Measurements from ENCODE around the gene TMX2. TPM values are rescaled to one million over a fixed set of nuclear protein-coding genes. Genes with fewer than 3 reads are reported as not detected.

Gene TMX2
- polyA plus RNA-seq, 10 donors: 45.4 to 63.9 (median 55.3) TPM

- peak in 2 of 3 donors; percentile 49 to 77 for DNase-seq
These were observed 50.0 kb downstream of the TMX2 start for GRCh38 chr11:57762235-57762861.

GRCh38 chr11:57763568-57763967, 51.2 kb downstream of the TMX2 start:
- peak in 2 of 3 donors; percentile 59 to 75 for DNase-seq

GRCh38 chr11:57764021-57764420, 51.6 kb downstream of the TMX2 start:
- DNase-seq: no peak

GRCh38 chr11:57764566-57764965, 52.2 kb downstream of the TMX2 start:
- DNase-seq: no peak

GRCh38 chr11:57764972-57765371, 52.6 kb downstream of the TMX2 start:
- no peak for DNase-seq

GRCh38 chr11:57770793-57771192, 58.4 kb downstream of the TMX2 start:
- DNase-seq: no peak

- DNase-seq: no peak
These were observed 59.0 kb downstream of the TMX2 start for GRCh38 chr11:57771365-57771764.

- DNase-seq: no peak
These were observed 60.2 kb downstream of the TMX2 start for GRCh38 chr11:57772562-57772961.

- no peak for DNase-seq
These were observed 60.7 kb downstream of the TMX2 start for GRCh38 chr11:57773026-57773598.

- peak in 1 of 3 donors; percentile 54 for DNase-seq
These were observed 63.1 kb downstream of the TMX2 start for GRCh38 chr11:57775491-57775890.

- DNase-seq: peak in 2 of 3 donors; percentile 63
These were observed 63.7 kb downstream of the TMX2 start for GRCh38 chr11:57776031-57776521.

GRCh38 chr11:57776577-57777210, 64.3 kb downstream of the TMX2 start:
- peak in 1 of 3 donors; percentile 18 for DNase-seq

GRCh38 chr11:57777969-57778317, 65.5 kb downstream of the TMX2 start:
- DNase-seq: no peak

GRCh38 chr11:57778318-57779037, 66.1 kb downstream of the TMX2 start:
- DNase-seq: peak; percentile 90 to 98 (median 95)

- peak in 2 of 3 donors; percentile 42 to 63 for DNase-seq
These were observed 66.9 kb downstream of the TMX2 start for GRCh38 chr11:57779276-57779675.

- no peak for DNase-seq
These were observed 69.1 kb downstream of the TMX2 start for GRCh38 chr11:57781529-57781943.

GRCh38 chr11:57785072-57785471, 72.7 kb downstream of the TMX2 start:
- DNase-seq: no peak

- no peak for DNase-seq
These were observed 74.0 kb downstream of the TMX2 start for GRCh38 chr11:57786436-57786835.

GRCh38 chr11:57787006-57787604, 74.7 kb downstream of the TMX2 start:
- no peak for DNase-seq

- DNase-seq: peak in 1 of 3 donors; percentile 16
These were observed 75.7 kb downstream of the TMX2 start for GRCh38 chr11:57787920-57788702.

GRCh38 chr11:57788703-57789088, 76.3 kb downstream of the TMX2 start:
- DNase-seq: no peak
